ENCODE data around the gene UMODL1.

The UMODL1 gene

DNA sequence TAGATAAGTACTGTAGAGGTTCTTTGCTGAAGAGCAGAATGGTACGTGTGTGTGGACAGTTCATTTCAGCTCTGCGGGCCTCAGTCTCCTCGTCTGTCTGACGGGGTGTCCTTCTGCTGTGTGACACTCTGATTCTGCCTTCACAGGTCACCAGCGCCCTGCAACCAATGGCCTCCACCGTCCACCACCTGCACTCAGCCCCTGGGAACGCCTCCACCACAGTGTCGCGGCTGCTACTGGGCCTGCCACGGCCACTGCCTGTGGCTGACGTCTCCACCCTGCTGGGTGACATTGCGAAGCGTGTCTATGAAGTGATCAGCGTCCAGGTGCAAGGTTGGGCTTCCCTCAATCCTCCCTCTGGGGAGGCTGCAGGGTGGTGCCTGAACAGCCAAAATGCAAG, 17.0 kb downstream of the UMODL1 start:
- no peak overlapping the region for H3K4me3 ChIP-seq (ENCODE audit: low read depth, low read length)
- H3K36me3 ChIP-seq: no peaks in the 10 kb centered on the region
- H3K4me1 ChIP-seq: no peaks in the 10 kb centered on the region
- no peaks in the 10 kb centered on the region; the same call in 1 of the 2 replicates for H3K27me3 ChIP-seq
- no peaks in the 10 kb centered on the region; the same call in 1 of the 2 replicates for H3K9me3 ChIP-seq
- TF ChIP-seq, protein P1, sequence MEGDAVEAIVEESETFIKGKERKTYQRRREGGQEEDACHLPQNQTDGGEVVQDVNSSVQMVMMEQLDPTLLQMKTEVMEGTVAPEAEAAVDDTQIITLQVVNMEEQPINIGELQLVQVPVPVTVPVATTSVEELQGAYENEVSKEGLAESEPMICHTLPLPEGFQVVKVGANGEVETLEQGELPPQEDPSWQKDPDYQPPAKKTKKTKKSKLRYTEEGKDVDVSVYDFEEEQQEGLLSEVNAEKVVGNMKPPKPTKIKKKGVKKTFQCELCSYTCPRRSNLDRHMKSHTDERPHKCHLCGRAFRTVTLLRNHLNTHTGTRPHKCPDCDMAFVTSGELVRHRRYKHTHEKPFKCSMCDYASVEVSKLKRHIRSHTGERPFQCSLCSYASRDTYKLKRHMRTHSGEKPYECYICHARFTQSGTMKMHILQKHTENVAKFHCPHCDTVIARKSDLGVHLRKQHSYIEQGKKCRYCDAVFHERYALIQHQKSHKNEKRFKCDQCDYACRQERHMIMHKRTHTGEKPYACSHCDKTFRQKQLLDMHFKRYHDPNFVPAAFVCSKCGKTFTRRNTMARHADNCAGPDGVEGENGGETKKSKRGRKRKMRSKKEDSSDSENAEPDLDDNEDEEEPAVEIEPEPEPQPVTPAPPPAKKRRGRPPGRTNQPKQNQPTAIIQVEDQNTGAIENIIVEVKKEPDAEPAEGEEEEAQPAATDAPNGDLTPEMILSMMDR (IDR thresholded peaks at IDR 0.05; ENCODE audit: low read depth, low read length): no peak
- DNase-seq: no peak

DNA sequence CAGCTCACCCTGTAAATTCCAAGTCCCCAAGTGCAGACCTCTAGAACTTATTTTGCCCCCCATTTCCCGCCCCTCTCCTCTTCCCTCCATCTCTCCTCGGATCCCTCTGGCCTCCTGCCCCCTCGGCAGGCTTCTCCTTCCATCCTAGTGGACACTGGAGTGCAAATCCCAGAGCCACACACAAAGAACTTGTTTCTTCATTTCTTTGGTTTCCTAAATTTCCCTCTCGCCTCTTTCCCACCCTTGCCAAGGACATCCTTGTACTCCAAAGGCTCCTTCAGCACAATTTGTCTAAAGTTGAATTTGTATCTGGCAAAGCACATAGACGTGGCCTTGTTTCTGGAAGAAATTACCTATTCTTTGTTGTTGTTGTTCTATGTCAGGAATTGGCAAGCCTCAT, 17.5 kb downstream of the UMODL1 start:
- no peak for DNase-seq
- no peaks in the 10 kb centered on the region; the same call in 1 of the 2 replicates for H3K9me3 ChIP-seq
- H3K4me1 ChIP-seq: no peaks in the 10 kb centered on the region
- H3K27me3 ChIP-seq: no peaks in the 10 kb centered on the region
- H3K4me3 ChIP-seq (ENCODE audit: low read depth, low read length): no peak overlapping the region
- no peaks in the 10 kb centered on the region for H3K36me3 ChIP-seq
- TF ChIP-seq, protein P1 (IDR thresholded peaks at IDR 0.05; ENCODE audit: low read depth, low read length): no peak

DNA sequence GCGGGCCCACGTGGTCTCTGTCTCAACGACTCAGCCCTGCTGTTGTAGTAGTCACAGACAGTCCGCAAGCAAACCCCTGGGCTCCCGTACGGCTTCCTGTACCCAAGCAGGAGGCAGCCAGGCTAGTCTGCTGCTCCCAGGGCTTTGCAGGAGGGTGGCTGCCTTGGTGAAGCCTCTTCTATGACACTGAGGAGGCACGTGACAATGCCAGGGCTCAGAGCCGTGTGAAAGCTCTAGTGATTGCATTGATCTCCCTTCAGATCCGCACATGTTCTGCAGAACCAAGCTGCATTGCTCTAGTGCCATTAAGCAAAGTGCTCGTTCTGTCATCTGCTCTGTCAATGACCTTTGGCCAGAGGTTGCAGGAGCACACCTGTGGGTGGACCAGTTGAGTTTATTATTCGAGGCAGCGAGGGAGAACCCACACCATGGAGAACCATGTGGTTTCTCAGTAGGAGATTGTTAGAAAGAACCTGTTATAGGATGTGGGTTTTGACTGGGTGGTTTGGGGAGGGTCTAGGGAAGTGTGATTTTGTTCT, 18.0 kb downstream of the UMODL1 start:
- DNase-seq: no peak
- H3K27me3 ChIP-seq: no peaks in the 10 kb centered on the region
- no peaks in the 10 kb centered on the region for H3K4me1 ChIP-seq
- H3K36me3 ChIP-seq: no peaks in the 10 kb centered on the region
- TF ChIP-seq, protein P1 (IDR thresholded peaks at IDR 0.05; ENCODE audit: low read depth, low read length): no peak
- no peak overlapping the region for H3K4me3 ChIP-seq (ENCODE audit: low read depth, low read length)
- no peaks in the 10 kb centered on the region; the same call in 1 of the 2 replicates for H3K9me3 ChIP-seq

DNA sequence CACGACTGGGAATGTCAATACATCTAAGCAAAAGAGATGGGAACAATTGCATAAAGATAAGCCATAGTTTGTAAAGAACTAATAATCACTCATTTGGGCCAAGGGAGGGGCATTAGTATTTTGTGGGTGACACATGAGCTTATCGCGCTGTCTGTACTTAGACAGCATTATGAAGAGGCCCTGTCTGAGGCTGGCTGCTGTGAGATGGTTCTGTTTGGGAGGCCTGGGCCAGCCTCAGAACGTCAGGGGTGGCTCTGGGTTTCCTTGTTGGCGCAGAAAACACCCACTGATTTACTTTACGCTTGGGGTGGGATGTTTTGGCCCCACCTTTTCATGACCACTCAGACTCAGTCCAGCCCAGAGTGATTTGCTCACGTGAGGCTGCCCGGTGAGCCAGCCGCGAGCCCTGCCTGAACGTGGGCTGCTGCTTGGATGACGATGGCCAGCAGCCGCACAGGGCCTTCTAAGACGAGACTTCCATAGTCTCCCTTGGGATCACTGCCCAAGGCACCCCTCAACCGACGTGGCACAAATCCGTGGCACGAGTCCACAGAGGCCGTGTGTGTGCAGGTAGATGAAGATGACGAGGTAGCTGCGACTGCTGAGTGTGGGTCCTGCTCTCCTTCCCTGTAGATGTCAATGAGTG, 18.7 kb downstream of the UMODL1 start:
- Histone ChIP-seq H3K27me3 (no peaks in the 10 kb centered on the region), H3K36me3 (no peaks in the 10 kb centered on the region), H3K4me3 (ENCODE audit: low read depth, low read length) (no peak overlapping the region), H3K4me1 (no peaks in the 10 kb centered on the region), H3K9me3 (no peaks in the 10 kb centered on the region; the same call in 1 of the 2 replicates)
- TF ChIP-seq, protein P1 (IDR thresholded peaks at IDR 0.05; ENCODE audit: low read depth, low read length): no peak
- DNase-seq: no peak

DNA sequence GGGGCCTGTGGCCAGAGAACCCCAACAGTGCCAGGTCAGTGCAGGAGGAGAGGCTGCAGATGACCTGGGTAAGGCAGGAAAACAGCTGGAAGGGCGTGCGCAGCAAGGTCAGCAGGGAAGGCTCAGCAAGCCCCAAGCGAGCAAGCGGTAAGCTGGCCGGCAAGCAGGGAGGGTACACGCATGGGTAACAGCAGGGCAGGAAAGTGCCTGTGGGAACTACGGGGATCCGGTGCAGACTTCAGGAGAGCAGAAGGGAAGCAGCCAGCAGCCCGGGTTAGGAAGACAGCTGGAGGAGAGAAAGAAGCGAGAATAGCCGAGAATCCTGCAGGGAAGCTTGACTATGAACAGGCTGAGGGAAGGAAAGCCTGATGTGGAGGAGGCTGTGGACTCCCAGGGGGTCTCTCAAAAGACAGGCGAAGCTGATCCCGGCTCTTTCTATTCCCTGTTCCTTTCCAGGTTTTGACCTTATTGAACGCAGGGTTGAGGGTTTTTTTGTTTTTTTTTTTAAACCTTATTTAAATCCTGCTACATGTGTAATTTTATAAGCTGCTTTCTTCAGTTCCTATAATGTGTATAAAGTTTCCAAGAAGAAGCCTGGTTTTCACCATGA, 20.9 kb downstream of the UMODL1 start:
- no peaks in the 10 kb centered on the region for H3K36me3 ChIP-seq
- no peaks in the 10 kb centered on the region for H3K4me1 ChIP-seq
- TF ChIP-seq, protein P1 (IDR thresholded peaks at IDR 0.05; ENCODE audit: low read depth, low read length): no peak
- H3K9me3 ChIP-seq: no peaks in the 10 kb centered on the region; the same call in 1 of the 2 replicates
- H3K4me3 ChIP-seq (ENCODE audit: low read depth, low read length): no peak overlapping the region
- no peak for DNase-seq
- no peaks in the 10 kb centered on the region for H3K27me3 ChIP-seq

DNA sequence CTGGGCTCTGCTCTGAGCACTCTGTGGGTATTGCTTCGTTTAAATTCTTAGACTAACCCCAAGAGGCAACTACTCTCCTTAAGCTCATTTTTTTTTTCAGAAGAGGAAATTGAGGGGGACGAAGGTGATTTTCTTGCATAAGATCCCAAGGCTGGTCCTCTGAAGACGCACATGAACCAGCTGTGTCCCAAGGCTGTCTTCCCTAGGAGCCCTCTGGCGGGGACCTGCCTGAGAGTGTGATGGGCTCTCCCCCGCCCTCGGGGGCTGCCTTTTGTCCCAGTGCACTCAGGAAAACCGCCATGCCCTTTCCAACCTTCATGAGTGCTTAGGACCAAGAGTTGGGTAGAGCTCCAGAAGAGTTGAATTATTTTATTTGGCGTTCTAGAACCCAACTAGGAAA, 21.7 kb downstream of the UMODL1 start:
- TF ChIP-seq, protein P1 (IDR thresholded peaks at IDR 0.05; ENCODE audit: low read depth, low read length): no peak

More for the DNA sequence above, 21.7 kb downstream of the UMODL1 start:
- Histone ChIP-seq H3K9me3 (no peaks in the 10 kb centered on the region; the same call in 1 of the 2 replicates), H3K36me3 (no peaks in the 10 kb centered on the region), H3K4me3 (ENCODE audit: low read depth, low read length) (no peak overlapping the region), H3K27me3 (no peaks in the 10 kb centered on the region), H3K4me1 (no peaks in the 10 kb centered on the region)
- DNase-seq: no peak

Measured in BE2C (cell line).